Myocyte (in vitro differentiated cells): ENCODE results near the gene ID1. TPM values are rescaled to one million over a fixed set of nuclear protein-coding genes. Genes with fewer than 3 reads are reported as not detected.
"Not testable (repeated sequence)": the region's sequence is repeated elsewhere in the genome, so short reads cannot be mapped to it uniquely, and the experiment has no call there.

Experiments
- DNase-seq: peaks from one replicate; pipeline ENCODE4 v3.0.0-alpha.2; 2012; ENCODE audit warnings: low read depth
- total RNA-seq: library from RNA; depleted of rRNA; stranded (reverse); fragments of >200 nt; gene quantifications from 2 replicates; pipeline ENCODE4 v1.2.3, GENCODE V29; 2014

Gene ID1
- total RNA-seq, 1 donor from 2014 or later: 6.7 TPM

GRCh38 chr20:31596831-31597480 lies 8.1 kb upstream of the ID1 start:
- no peak for DNase-seq

DNA sequence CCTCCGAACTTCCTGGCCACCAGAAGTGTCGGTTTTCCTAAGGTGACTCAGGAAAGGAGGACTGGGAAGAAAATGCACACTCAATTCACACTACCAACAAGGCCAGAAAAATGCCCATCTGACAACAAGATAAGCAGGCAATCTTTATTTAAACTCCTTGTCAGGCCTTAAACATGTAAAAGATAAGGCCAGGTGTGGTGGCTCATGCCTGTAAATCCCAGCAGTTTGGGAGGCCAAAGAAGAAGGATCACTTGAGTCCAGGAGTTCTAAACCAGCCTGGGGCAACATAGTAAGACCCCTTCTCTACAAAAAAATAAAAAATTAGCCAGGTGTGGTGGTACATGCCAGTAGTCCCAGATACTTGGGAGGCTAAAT lies 7.6 kb upstream of the ID1 start:
- DNase-seq: no peak

- no peak for DNase-seq
Observed at GRCh38 chr20:31602431-31602778, 2.7 kb upstream of the ID1 start.

- DNase-seq: peak; percentile 68
Observed at GRCh38 chr20:31602779-31603441, 2.2 kb upstream of the ID1 start.

GRCh38 chr20:31603822-31604566 lies 1.1 kb upstream of the ID1 start:
- peak; percentile 85 for DNase-seq

- no peak for DNase-seq
Observed at GRCh38 chr20:31604567-31605030, 490 bp upstream of the ID1 start.

DNA sequence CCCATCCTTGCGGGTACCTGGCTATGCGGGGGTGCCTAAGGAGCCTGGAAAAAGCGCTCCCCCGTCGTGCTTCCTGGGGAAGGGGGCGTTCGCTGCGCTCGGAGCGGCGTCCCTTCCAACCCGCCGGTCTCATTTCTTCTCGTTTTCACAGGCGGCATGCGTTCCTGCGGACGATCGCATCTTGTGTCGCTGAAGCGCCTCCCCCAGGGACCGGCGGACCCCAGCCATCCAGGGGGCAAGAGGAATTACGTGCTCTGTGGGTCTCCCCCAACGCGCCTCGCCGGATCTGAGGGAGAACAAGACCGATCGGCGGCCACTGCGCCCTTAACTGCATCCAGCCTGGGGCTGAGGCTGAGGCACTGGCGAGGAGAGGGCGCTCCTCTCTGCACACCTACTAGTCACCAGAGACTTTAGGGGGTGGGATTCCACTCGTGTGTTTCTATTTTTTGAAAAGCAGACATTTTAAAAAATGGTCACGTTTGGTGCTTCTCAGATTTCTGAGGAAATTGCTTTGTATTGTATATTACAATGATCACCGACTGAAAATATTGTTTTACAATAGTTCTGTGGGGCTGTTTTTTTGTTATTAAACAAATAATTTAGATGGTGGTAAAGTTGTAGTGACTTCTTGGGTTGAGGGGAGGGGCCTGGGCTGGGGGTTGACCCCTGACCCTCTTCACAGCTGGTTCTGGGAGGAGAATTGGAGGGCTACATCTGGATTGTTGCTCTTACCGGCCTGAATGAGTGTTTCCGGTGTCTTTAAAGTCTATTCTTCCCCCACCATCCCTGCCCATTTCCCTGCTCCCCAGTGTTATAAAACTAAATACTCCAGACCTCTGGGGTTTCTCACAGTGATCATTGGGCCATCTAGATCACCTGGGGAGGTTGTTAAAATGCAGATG lies 1.1 kb downstream of the ID1 start:
- DNase-seq: peak; percentile 31

DNA sequence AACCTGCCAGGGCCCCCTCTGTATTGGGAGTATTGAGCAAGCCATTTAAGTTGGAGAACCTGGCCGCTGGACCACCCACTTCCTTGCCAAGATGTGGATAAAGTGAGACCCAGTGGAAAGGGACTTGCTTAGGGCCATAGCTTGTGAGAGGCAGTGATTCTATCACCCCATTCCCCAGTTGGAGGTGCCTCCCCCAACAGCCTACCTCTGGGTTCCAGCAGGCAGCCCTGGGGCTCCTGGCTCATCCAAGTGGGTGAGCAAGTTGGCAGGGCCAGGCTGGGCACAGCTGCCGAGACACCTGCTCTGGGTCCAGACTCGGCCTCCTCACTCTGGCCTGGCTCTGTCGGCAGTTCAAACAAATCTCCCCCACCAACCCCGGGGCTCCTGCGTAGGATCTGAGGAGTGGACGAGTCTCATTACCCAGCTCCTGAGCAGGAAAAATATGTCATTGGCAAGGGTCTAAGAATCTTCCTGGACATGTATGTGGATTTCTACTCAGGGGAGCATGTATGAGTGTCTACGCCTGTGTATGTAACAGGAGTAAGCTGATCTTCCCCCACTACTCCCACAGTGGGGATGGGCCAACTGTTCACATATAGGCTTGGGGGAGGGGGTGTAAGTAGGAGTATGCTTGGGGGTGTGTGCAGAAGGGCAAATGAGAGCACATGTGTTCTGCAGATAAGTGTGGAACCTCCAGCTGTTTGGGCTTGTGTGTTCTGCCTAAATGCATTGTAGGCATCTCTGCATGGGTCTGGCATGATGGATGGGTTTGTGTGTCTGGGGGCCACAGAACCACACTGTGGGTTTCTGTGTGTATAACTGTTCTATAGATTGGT lies 1.9 kb downstream of the ID1 start:
- DNase-seq: peak; percentile 59

- no peak for DNase-seq
Observed at GRCh38 chr20:31607640-31608250, 2.7 kb downstream of the ID1 start.

GRCh38 chr20:31608251-31608945 lies 3.3 kb downstream of the ID1 start:
- DNase-seq: peak; percentile 20

GRCh38 chr20:31612271-31612640 lies 7.2 kb downstream of the ID1 start:
- not testable (repeated sequence) for DNase-seq

DNA sequence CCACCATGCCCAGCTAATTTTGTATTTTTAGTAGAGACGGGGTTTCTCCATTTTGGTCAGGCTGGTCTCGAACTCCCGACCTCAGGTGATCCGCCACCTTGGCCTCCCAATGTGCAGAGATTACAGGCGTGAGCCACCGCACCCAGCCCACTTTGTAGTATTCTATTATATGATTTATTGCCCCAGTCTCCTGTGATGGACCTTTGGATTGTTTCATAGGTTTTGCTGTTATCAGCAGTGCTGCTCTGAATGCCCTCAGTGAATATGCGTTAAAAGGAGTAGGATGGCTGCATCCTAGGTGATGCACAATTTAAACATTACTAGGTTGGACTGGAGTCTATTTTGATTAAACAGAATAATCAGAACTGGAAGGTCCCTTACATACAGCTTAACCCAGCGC lies 10.3 kb downstream of the ID1 start:
- no peak for DNase-seq

DNA sequence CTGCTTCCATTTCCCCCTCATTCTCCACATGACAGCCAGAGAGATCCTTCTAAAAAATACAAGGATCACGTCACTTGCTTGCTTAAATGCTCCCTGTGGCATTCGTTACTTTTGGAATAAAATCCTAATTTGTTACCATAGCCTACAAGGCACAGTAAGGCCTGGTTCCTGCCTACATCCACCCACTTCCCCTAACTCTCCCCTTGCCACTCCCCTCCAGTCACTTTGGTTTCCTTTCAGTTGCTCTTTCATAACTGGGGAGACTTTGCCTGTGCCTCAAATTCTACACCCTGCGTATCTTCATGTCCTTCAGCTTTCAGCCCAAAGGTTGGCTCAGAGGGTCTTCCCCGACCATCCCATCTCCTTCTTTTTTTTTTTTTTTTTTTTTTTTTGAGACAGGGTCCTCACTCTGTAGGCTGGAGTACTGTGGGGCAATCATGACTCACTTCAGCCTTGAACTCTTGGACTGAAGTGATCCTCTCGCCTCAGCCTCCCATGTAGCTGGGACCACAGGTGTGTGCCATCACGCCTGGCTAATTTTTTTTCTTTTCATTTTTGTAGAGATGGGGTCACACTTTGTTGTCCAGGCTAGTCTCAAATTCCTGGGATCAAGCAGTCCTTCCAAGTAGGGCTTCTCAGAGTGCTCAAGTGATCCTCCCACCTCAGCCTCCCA lies 12.5 kb downstream of the ID1 start:
- DNase-seq: no peak

- no peak for DNase-seq
Observed at GRCh38 chr20:31620246-31620645, 15.2 kb downstream of the ID1 start.

DNA sequence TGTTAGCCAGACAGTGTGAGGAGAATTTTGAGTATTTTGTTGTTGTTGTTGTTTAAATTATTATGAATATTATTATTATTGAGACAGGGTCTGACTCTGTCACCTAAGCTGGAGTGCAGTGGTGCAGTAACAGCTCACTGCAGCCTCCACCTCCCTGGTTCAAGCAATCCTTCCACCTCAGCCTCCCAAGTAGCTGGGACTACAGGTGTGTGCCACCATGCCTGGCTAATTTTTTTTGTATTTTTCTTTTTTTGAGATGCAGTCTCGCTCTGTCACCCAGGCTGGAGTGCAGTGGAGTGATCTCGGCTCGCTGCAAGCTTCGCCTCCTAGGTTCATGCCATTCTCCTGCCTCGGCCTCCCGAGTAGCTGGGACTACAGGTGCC lies 18.0 kb downstream of the ID1 start:
- DNase-seq: not testable (repeated sequence)

DNA sequence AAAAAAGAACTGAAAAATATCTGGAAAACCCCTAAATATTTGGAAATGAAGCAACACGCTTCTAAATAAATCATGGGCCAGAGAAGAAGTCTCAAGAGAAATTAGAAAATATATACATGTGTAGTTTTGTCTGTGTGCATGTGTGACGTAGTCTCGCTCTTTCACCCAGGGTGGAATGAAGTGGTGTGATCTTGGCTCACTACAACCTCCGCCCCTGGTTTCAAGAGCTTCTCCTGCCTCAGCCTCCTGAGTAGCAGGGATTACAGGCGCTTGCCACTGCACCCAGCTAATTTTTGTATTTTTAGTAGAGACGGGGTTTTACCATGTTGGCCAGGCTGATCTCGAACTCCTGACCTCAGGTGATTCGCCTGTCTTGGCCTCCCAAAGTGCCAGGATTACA lies 21.4 kb downstream of the ID1 start:
- not testable (repeated sequence) for DNase-seq

- DNase-seq: not testable (repeated sequence)
Observed at GRCh38 chr20:31628057-31628456, 23.0 kb downstream of the ID1 start.

- DNase-seq: no peak
Observed at GRCh38 chr20:31630187-31630790, 25.2 kb downstream of the ID1 start.
